ENCODE data around the gene XRCC3.

The XRCC3 gene

DNA sequence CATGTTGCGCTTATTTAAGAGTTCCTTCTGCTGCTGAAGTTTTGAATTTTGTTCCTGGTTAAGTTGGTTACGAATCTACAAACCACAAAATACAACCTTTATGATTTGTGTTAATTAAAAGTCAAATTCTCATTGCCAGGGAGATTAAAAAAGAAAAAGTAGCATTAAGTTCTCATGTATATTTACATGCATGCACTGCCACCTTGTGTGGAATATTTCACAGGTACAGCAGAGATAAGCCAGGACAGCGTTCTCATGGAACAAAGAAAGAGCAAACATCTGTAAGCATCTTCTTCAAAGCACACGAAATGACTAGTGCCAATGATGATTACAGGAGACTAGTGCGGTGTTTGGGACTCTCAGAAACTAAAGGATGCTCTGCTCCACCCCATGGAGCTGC lies 34.6 kb upstream of the XRCC3 start:
- Histone ChIP-seq H3K36me3 (ENCODE audit: insufficient read depth, low read length) (peaks cover 5% of the 10 kb centered on the region; the same call in 1 of the 2 replicates), H3K9me3 (ENCODE audit: low read depth, low read length) (no peaks in the 10 kb centered on the region), H3K9ac (ENCODE audit: insufficient read length) (no peak overlapping the region), H3K27ac (no peak overlapping the region), H3K4me3 (no peak overlapping the region)
- TF ChIP-seq FOXP2 (optimal IDR thresholded peaks at IDR 0.05; ENCODE audit: control extremely low read depth, extremely low read length, insufficient read depth) (no peak), POLR2AphosphoS5 (IDR thresholded peaks at IDR 0.05; ENCODE audit: borderline replicate concordance, low read depth, low read length) (no peak), EZH2 (IDR thresholded peaks at IDR 0.05) (no peak)
- no peak for DNase-seq (ENCODE audit: low read depth, low spot score)

DNA sequence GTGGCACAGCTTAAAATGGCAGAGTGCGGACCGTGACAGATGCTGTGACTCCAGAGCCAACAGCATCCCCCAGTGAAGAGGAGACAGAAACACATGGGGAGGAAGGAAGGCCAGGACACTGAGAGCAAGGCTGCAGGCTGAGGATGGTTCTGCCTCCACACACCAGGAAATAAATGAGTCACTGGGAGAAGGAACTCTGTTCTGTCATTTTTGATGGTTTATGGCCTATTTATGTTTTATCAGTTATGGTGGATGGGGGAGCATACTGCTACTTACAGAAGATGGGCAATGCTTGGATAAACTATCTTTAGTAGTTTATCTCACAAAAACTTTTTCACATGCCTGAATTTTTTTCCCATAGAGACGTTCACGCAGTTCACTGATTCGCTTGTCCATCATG lies 34.2 kb upstream of the XRCC3 start:
- Histone ChIP-seq H3K9ac (ENCODE audit: insufficient read length) (no peak overlapping the region), H3K36me3 (ENCODE audit: insufficient read depth, low read length) (peaks cover 5% of the 10 kb centered on the region; the same call in 1 of the 2 replicates), H3K27ac (no peak overlapping the region), H3K9me3 (ENCODE audit: low read depth, low read length) (no peaks in the 10 kb centered on the region), H3K4me3 (no peak overlapping the region)
- no peak for DNase-seq (ENCODE audit: low read depth, low spot score)
- TF ChIP-seq FOXP2 (optimal IDR thresholded peaks at IDR 0.05; ENCODE audit: control extremely low read depth, extremely low read length, insufficient read depth) (no peak), POLR2AphosphoS5 (IDR thresholded peaks at IDR 0.05; ENCODE audit: borderline replicate concordance, low read depth, low read length) (no peak), EZH2 (IDR thresholded peaks at IDR 0.05) (no peak)

DNA sequence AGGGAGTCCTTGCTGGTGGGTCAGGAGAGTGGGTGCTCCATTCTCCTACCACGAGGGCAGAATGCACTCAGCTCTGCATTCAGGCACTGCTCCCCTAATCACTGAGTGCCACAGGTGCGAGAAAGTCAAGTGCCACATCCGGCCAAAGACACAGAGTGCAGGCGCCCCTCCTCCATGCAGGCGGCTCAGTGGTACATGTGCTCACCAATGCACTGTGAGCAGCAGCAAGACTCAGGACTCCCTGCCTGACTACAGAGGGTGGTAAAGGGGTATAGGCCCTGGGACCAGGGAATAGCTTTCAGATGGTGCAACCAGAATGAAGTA lies 33.2 kb upstream of the XRCC3 start:
- H3K4me3 ChIP-seq = no peak overlapping the region
- H3K9me3 ChIP-seq (ENCODE audit: low read depth, low read length) = no peaks in the 10 kb centered on the region
- peaks cover 5% of the 10 kb centered on the region; the same call in 1 of the 2 replicates for H3K36me3 ChIP-seq (ENCODE audit: insufficient read depth, low read length)
- no peak overlapping the region for H3K9ac ChIP-seq (ENCODE audit: insufficient read length)
- no peak overlapping the region for H3K27ac ChIP-seq
- no peak for TF ChIP-seq FOXP2 (optimal IDR thresholded peaks at IDR 0.05; ENCODE audit: control extremely low read depth, extremely low read length, insufficient read depth)
- TF ChIP-seq EZH2 (IDR thresholded peaks at IDR 0.05) = no peak
- no peak for TF ChIP-seq POLR2AphosphoS5 (IDR thresholded peaks at IDR 0.05; ENCODE audit: borderline replicate concordance, low read depth, low read length)
- no peak for DNase-seq (ENCODE audit: low read depth, low spot score)

DNA sequence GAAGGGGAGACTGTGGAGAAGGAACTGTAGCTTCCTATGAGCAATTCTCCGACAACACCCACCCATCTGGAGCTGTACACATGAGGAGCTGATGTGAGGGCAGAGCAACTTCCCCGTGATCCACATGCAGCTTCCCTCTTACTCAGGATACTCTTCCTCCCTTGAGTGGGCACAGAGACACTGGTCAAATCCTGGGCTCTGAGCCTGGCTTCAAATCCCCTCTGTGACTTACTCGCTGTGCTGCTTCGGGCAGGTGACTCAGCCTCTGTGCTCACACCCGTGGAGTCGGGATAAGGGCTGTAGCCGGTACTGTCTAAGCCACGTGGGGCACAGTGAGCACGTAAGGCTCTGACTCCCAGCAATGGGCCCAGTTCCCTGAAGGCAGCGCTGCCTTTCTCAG lies 31.4 kb upstream of the XRCC3 start:
- TF ChIP-seq FOXP2 (optimal IDR thresholded peaks at IDR 0.05; ENCODE audit: control extremely low read depth, extremely low read length, insufficient read depth) (no peak), POLR2AphosphoS5 (IDR thresholded peaks at IDR 0.05; ENCODE audit: borderline replicate concordance, low read depth, low read length) (no peak), EZH2 (IDR thresholded peaks at IDR 0.05) (no peak)
- no peak overlapping the region for H3K9ac ChIP-seq (ENCODE audit: insufficient read length)
- H3K27ac ChIP-seq = no peak overlapping the region
- no peak overlapping the region for H3K4me3 ChIP-seq
- H3K9me3 ChIP-seq (ENCODE audit: low read depth, low read length) = no peaks in the 10 kb centered on the region
- DNase-seq (ENCODE audit: low read depth, low spot score) = no peak
- peaks cover 8% of the 10 kb centered on the region; the same call in 1 of the 2 replicates for H3K36me3 ChIP-seq (ENCODE audit: insufficient read depth, low read length)

DNA sequence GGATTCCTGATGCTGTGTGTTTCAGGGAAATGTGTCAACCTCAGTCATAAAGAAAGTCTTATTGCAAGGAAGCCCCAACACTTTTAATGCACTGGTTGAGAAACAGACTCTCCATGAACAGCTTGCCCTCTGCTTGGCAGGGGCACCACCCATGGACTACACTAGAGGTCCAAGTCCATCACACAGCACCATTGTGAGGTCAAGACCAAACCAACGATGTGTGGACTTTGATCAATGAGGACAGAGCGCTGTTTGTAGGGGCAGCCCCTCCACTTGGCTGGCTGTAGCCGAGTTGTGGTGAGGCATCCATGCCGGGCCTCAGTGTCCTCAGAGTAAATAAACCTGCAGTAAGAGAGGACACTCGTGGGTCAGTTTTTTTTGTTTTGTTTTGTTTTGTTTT lies 30.2 kb upstream of the XRCC3 start:
- Histone ChIP-seq H3K9me3 (ENCODE audit: low read depth, low read length) (no peaks in the 10 kb centered on the region), H3K9ac (ENCODE audit: insufficient read length) (no peak overlapping the region), H3K4me3 (no peak overlapping the region), H3K36me3 (ENCODE audit: insufficient read depth, low read length) (peaks cover 8% of the 10 kb centered on the region; the same call in 1 of the 2 replicates), H3K27ac (no peak overlapping the region)
- TF ChIP-seq FOXP2 (optimal IDR thresholded peaks at IDR 0.05; ENCODE audit: control extremely low read depth, extremely low read length, insufficient read depth) (no peak), POLR2AphosphoS5 (IDR thresholded peaks at IDR 0.05; ENCODE audit: borderline replicate concordance, low read depth, low read length) (no peak), EZH2 (IDR thresholded peaks at IDR 0.05) (no peak)
- no peak for DNase-seq (ENCODE audit: low read depth, low spot score)

DNA sequence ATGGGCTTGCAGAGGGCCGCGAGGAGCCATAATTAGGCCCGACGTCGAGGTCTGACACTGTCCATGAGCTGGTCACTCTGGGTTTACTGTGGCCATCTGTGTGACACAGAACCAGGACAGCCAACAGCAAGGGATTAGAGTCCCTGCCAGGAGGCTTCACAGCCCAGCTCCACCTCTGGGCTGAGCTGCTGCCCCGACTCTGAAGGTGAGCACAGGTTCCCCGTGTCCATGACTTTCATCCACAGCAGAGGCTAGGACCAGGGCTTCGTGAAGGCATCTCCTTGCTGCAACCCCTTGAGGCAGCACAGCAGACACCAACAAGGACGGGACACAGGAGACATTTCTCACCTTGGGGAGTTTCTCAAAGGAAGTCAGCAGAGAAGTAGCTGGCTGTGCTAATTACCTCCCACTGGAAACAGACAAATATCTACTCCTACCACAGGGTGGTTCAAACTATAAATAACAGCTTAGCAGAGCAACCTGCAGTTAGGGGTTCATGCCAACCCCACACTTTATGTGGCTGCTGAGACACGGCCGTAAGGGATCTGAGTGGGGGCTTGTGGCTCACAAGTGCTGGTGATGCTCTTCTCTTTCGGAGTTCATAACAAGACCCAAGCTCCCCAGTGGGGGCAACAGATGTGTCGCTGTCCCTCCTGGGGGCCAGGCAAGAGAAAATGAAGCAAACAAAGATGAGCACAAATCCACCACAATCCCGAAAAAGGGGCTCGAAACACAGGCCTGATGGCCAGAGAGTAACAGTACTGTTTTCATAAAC lies 29.6 kb upstream of the XRCC3 start:
- DNase-seq (ENCODE audit: low read depth, low spot score) = no peak
- no peak overlapping the region for H3K27ac ChIP-seq
- H3K36me3 ChIP-seq (ENCODE audit: insufficient read depth, low read length) = peaks cover 8% of the 10 kb centered on the region; the same call in 1 of the 2 replicates
- no peaks in the 10 kb centered on the region for H3K9me3 ChIP-seq (ENCODE audit: low read depth, low read length)
- no peak overlapping the region for H3K4me3 ChIP-seq
- no peak overlapping the region for H3K9ac ChIP-seq (ENCODE audit: insufficient read length)
- TF ChIP-seq EZH2 (IDR thresholded peaks at IDR 0.05) = no peak
- no peak for TF ChIP-seq FOXP2 (optimal IDR thresholded peaks at IDR 0.05; ENCODE audit: control extremely low read depth, extremely low read length, insufficient read depth)
- no peak for TF ChIP-seq POLR2AphosphoS5 (IDR thresholded peaks at IDR 0.05; ENCODE audit: borderline replicate concordance, low read depth, low read length)

DNA sequence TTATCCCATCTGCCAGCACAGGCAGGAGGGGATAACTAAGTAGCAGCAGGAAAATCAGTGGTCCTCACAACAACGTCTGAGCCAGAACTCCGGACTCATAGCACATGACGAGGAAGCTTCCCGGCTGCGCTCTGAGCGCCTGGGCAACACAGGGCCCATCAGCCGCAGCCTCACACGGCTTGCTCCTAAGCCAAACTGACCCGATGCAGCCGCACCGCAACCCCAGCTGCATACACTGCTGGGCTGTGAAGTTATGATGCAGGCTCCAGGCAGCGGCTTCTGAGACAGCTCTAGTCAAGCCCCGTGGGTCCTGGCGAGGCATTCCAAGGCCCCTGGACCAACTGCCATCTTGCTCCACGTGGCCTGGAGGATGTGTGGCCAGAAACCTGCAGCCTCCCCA lies 28.4 kb upstream of the XRCC3 start:
- no peak overlapping the region for H3K27ac ChIP-seq

DNA sequence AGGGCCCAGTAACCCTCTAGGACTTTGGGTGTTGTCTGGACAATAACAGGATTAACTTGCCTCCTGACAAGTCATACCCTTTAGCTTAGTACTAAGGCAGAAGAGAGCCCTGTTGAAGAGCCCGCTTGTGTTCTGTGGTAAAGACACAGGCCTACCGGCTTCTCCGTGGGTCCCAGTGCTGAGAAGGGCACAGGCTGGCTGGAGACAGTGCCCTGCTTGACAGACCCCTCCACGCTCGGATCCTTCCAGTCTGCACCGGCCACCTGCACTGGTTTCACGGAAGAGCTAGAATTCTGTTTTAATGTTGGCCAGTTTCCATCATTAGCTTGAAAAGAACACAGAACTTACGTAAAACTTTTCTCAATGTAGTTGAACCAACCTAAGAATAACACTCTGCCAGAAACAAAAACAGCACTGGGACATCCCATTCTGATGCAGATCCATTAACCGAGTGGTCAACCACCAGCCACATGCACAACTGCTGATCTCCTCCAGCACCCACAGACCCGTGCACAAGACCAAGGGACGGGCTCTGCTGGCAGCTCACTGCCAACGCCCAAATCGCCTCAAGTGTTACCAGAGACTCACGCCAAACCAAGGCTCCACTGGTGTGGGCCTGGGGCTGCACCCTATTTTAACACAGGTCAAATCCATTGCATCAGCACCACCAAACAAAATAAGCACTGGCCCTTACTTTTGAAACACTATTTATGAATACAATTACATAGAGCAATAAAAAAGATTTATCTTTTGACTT lies 27.4 kb upstream of the XRCC3 start:
- H3K27ac ChIP-seq = no peak overlapping the region
- H3K4me3 ChIP-seq = no peak overlapping the region
- no peak for TF ChIP-seq EZH2 (IDR thresholded peaks at IDR 0.05)
- TF ChIP-seq FOXP2 (optimal IDR thresholded peaks at IDR 0.05; ENCODE audit: control extremely low read depth, extremely low read length, insufficient read depth) = no peak
- no peak for TF ChIP-seq POLR2AphosphoS5 (IDR thresholded peaks at IDR 0.05; ENCODE audit: borderline replicate concordance, low read depth, low read length)
- H3K36me3 ChIP-seq (ENCODE audit: insufficient read depth, low read length) = peaks cover 4% of the 10 kb centered on the region; the same call in 1 of the 2 replicates
- no peaks in the 10 kb centered on the region for H3K9me3 ChIP-seq (ENCODE audit: low read depth, low read length)
- H3K9ac ChIP-seq (ENCODE audit: insufficient read length) = no peak overlapping the region
- no peak for DNase-seq (ENCODE audit: low read depth, low spot score)

More for the DNA sequence above, 28.4 kb upstream of the XRCC3 start:
- DNase-seq (ENCODE audit: low read depth, low spot score) = no peak
- Histone ChIP-seq H3K9ac (ENCODE audit: insufficient read length) (no peak overlapping the region), H3K4me3 (no peak overlapping the region), H3K9me3 (ENCODE audit: low read depth, low read length) (no peaks in the 10 kb centered on the region), H3K36me3 (ENCODE audit: insufficient read depth, low read length) (peaks cover 4% of the 10 kb centered on the region; the same call in 1 of the 2 replicates)
- TF ChIP-seq POLR2AphosphoS5 (IDR thresholded peaks at IDR 0.05; ENCODE audit: borderline replicate concordance, low read depth, low read length) = no peak
- no peak for TF ChIP-seq FOXP2 (optimal IDR thresholded peaks at IDR 0.05; ENCODE audit: control extremely low read depth, extremely low read length, insufficient read depth)
- TF ChIP-seq EZH2 (IDR thresholded peaks at IDR 0.05) = no peak

Measured in SK-N-MC (cell line).